HepG2 (cell line): ENCODE data around the gene SIX3. TPM values are rescaled to one million over a fixed set of nuclear protein-coding genes. Genes with fewer than 3 reads are reported as not detected.
A peak's percentile ranks its signal among the peaks of the same experiment; 100 is the strongest.

ENCODE experiments used
- ARID5B ChIP-seq: IDR thresholded peaks from 2 replicates; pipeline ENCODE4 v1.4.0; 2020; ENCODE audit warnings: mild to moderate bottlenecking, missing genetic modification reagents
- GATAD1 ChIP-seq: IDR thresholded peaks from 2 replicates; pipeline ENCODE4 v1.6.1; 2016; ENCODE audit warnings: missing genetic modification reagents, missing compliant biosample characterization
- HIC2 ChIP-seq: sonication (generic); formaldehyde crosslinking; IDR thresholded peaks from 2 replicates; pipeline ENCODE4 v1.9.0; 2022; ENCODE audit warnings: low read depth, missing genetic modification reagents
- HNF1A ChIP-seq, 2 experiments: sonication (generic) in 1 of 2; formaldehyde crosslinking in 1 of 2; IDR thresholded peaks; 2 replicates each; pipeline versions ENCODE4 v1.4.0 to v1.6.1; 2016 to 2020; ENCODE audit warnings: borderline replicate concordance in 1 of 2, low read depth in 1 of 2, mild to moderate bottlenecking in 1 of 2, missing genetic modification reagents in 1 of 2
- HNRNPLL ChIP-seq: fragments of 200-400 bp; formaldehyde crosslinking; IDR thresholded peaks from 2 replicates; pipeline ENCODE4 v1.6.1; 2017; ENCODE audit warnings: mild to moderate bottlenecking, low read depth, low read length; ENCODE audit not compliant: poor library complexity, severe bottlenecking
- KDM5A ChIP-seq: fragments of 200-600 bp; sonication (generic); IDR thresholded peaks from 2 replicates; pipeline ENCODE4 v1.7.0; 2018; ENCODE audit warnings: antibody characterized with exemption, mild to moderate bottlenecking, low read length, borderline replicate concordance
- KLF11 ChIP-seq: IDR thresholded peaks from 2 replicates; pipeline ENCODE4 v1.6.1; 2016; ENCODE audit warnings: missing compliant biosample characterization
- PHF21A ChIP-seq: sonication (generic); formaldehyde crosslinking; IDR thresholded peaks from 2 replicates; pipeline ENCODE4 v1.5.0; 2020; ENCODE audit warnings: mild to moderate bottlenecking, missing genetic modification reagents
- REPIN1 ChIP-seq: sonication (generic); formaldehyde crosslinking; IDR thresholded peaks from 2 replicates; pipeline ENCODE4 v1.8.0; 2022; ENCODE audit warnings: missing genetic modification reagents, low read depth, mild to moderate bottlenecking, borderline replicate concordance
- THAP7 ChIP-seq: sonication (generic); formaldehyde crosslinking; IDR thresholded peaks from 2 replicates; pipeline ENCODE4 v1.8.1; 2023; ENCODE audit warnings: mild to moderate bottlenecking, missing genetic modification reagents
- XRCC5 ChIP-seq: fragments of 200-400 bp; formaldehyde crosslinking; optimal IDR thresholded peaks from 2 replicates; pipeline ENCODE3; 2017; ENCODE audit warnings: mild to moderate bottlenecking, low read length
- ZBTB20 ChIP-seq: sonication (generic); formaldehyde crosslinking; IDR thresholded peaks from 2 replicates; pipeline ENCODE4 v1.8.1; 2023; ENCODE audit warnings: missing genetic modification reagents, low read depth, mild to moderate bottlenecking, borderline replicate concordance
- ZFY ChIP-seq: sonication (generic); formaldehyde crosslinking; IDR thresholded peaks from 2 replicates; pipeline ENCODE4 v1.4.0; 2020; ENCODE audit warnings: missing genetic modification reagents
- ZMYM2 ChIP-seq: sonication (generic); formaldehyde crosslinking; IDR thresholded peaks from 2 replicates; pipeline ENCODE4 v1.8.0; 2022; ENCODE audit warnings: mild to moderate bottlenecking, missing genetic modification reagents
- ZNF205 ChIP-seq: IDR thresholded peaks from 2 replicates; pipeline ENCODE4 v1.6.1; 2018; ENCODE audit warnings: missing biosample characterization, missing genetic modification reagents
- ZNF776 ChIP-seq: sonication (generic); formaldehyde crosslinking; IDR thresholded peaks from 2 replicates; pipeline ENCODE4 v1.4.0; 2020; ENCODE audit warnings: mild to moderate bottlenecking, missing genetic modification reagents
- polyA plus RNA-seq, 8 experiments: library from polyadenylated mRNA; depleted of rRNA in 3 of 8; stranded (reverse) in 7 of 8; unstranded in 1 of 8; fragments of >200 nt; fragmentation: Illumina TruSeq in 4 of 8; extraction: Trizol in 4 of 8; gene quantifications; 2 replicates each; pipeline versions ENCODE4 v1.2.1 to v1.2.3, GENCODE V29; 2011 to 2016; ENCODE audit warnings: low read depth in 4 of 8, missing spikeins in 1 of 8, mixed read lengths in 1 of 8; ENCODE audit not compliant: insufficient read depth in 1 of 8
- total RNA-seq, 5 experiments: library from RNA; depleted of rRNA; stranded (reverse); fragments of >200 nt; fragmentation: Illumina TruSeq; extraction: Trizol; gene quantifications; 2 replicates each; pipeline ENCODE4 v1.2.3, GENCODE V29; 2016; ENCODE audit warnings: low read depth in 1 of 5

SIX3 gene
- total and polyA plus RNA-seq, 2 of the 13 experiments (the other 11 are each of a cell fraction or from before 2014, with no cell fraction given) = not detected

GRCh38 chr2:44955593-44956392 is 14.3 kb downstream of the SIX3 start (continued):
- TF ChIP-seq HNF1A (IDR thresholded peaks at IDR 0.05; ENCODE audit: low read depth) = no peak
- TF ChIP-seq HNF1A (CRISPR knock-in tag; IDR thresholded peaks at IDR 0.05; ENCODE audit: borderline replicate concordance) = no peak
- peak; percentile 75; the same call in 1 of the 2 replicates for TF ChIP-seq ZBTB20
- peak; percentile 48; the same call in 1 of the 2 replicates for TF ChIP-seq HIC2
- TF ChIP-seq ZNF776 (CRISPR knock-in tag) = peak; percentile 84; the same call in 1 of the 2 replicates
- TF ChIP-seq REPIN1 (CRISPR knock-in tag) = peak; percentile 92
- TF ChIP-seq GATAD1 (CRISPR knock-in tag) = peak; percentile 38; the same call in 1 of the 2 replicates
- no peak for TF ChIP-seq THAP7 (CRISPR knock-in tag)
- TF ChIP-seq PHF21A (CRISPR knock-in tag) = 0 out of 2 replicates have a peak, but pooled peaks have one; percentile 18
- TF ChIP-seq KLF11 = no peak
- peak; percentile 57; the same call in 1 of the 2 replicates for TF ChIP-seq ARID5B (CRISPR knock-in tag)
- no peak for TF ChIP-seq KDM5A
- peak; percentile 78; the same call in 1 of the 2 replicates for TF ChIP-seq ZNF205 (CRISPR knock-in tag)
- TF ChIP-seq HNRNPLL = peak; percentile 95
- TF ChIP-seq ZMYM2 (CRISPR knock-in tag) = 0 out of 2 replicates have a peak, but pooled peaks have one; percentile 42
- peak; percentile 57; the same call in 1 of the 2 replicates for TF ChIP-seq ZFY (CRISPR knock-in tag)
- peak; percentile 78 for TF ChIP-seq XRCC5
